ENCODE measurements around the gene TNS1. TPM values are rescaled to one million over a fixed set of nuclear protein-coding genes. Genes with fewer than 3 reads are reported as not detected.

TNS1 gene
- total and polyA plus RNA-seq, 4 donors, result 67.0 to 377 (median 208) TPM

GRCh38 chr2:217930761-217931563 is 71.8 kb downstream of the TNS1 start:
- Histone ChIP-seq H3K4me3 (no peak overlapping the region), H3K27ac (ENCODE audit: low read depth in 1 of 2, low read length in 1 of 2) (peak overlapping the region; percentile 73 to 95), H3K9ac (ENCODE audit: insufficient read depth in 1 of 2, low read length in 2 of 2) (peak overlapping the region in 1 of 2 donors; percentile 19), H3K9me3 (ENCODE audit: control insufficient read depth in 4 of 4, insufficient read depth in 3 of 4, low read length in 3 of 4) (no peaks in the 10 kb centered on the region), H3K36me3 (ENCODE audit: control insufficient read depth in 4 of 4, insufficient read depth in 4 of 4, low read length in 4 of 4) (peaks cover 0 to 6% (median 2%) of the 10 kb centered on the region in 4 donors), H3K27me3 (ENCODE audit: control insufficient read depth in 3 of 3, insufficient read depth in 3 of 3, low read length in 2 of 3) (no peaks in the 10 kb centered on the region), H3K4me1 (ENCODE audit: control insufficient read depth in 5 of 5, insufficient read depth in 5 of 5, low read length in 5 of 5) (peaks cover 56 to 77% (median 64%) of the 10 kb centered on the region in 5 donors)
- no peak for ATAC-seq (ENCODE audit: insufficient read depth, low FRiP score)
- 33 to 39% methylated on average over 11 of the region's 11 CpGs for WGBS, 2 donors
- TF ChIP-seq CTCF (IDR thresholded peaks at IDR 0.05; ENCODE audit: control extremely low read depth, extremely low read depth), result no peak
- no peak for DNase-seq

- Histone ChIP-seq H3K9me3 (ENCODE audit: control insufficient read depth in 4 of 4, insufficient read depth in 3 of 4, low read length in 3 of 4) (no peaks in the 10 kb centered on the region), H3K4me3 (no peak overlapping the region), H3K9ac (ENCODE audit: insufficient read depth in 1 of 2, low read length in 2 of 2) (no peak overlapping the region), H3K36me3 (ENCODE audit: control insufficient read depth in 4 of 4, insufficient read depth in 4 of 4, low read length in 4 of 4) (peaks cover 0 to 3% (median 1%) of the 10 kb centered on the region in 4 donors), H3K27me3 (ENCODE audit: control insufficient read depth in 3 of 3, insufficient read depth in 3 of 3, low read length in 2 of 3) (no peaks in the 10 kb centered on the region), H3K27ac (ENCODE audit: low read depth in 1 of 2, low read length in 1 of 2) (peak overlapping the region; percentile 73 to 95), H3K4me1 (ENCODE audit: control insufficient read depth in 5 of 5, insufficient read depth in 5 of 5, low read length in 5 of 5) (peaks cover 48 to 70% (median 55%) of the 10 kb centered on the region in 5 donors)
- ATAC-seq (ENCODE audit: insufficient read depth, low FRiP score) (peak; percentile 55), DNase-seq (peak in 2 of 3 donors; percentile 47 to 71)
- WGBS, 2 donors, result 65 to 85% methylated on average over 14 of the region's 14 CpGs
- TF ChIP-seq CTCF (IDR thresholded peaks at IDR 0.05; ENCODE audit: control extremely low read depth, extremely low read depth), result no peak
These were observed 72.8 kb downstream of the TNS1 start for GRCh38 chr2:217929757-217930707.

GRCh38 chr2:217929272-217929671 is 73.5 kb downstream of the TNS1 start:
- Histone ChIP-seq H3K36me3 (ENCODE audit: control insufficient read depth in 4 of 4, insufficient read depth in 4 of 4, low read length in 4 of 4) (peaks cover 0 to 3% (median 1%) of the 10 kb centered on the region in 4 donors), H3K27me3 (ENCODE audit: control insufficient read depth in 3 of 3, insufficient read depth in 3 of 3, low read length in 2 of 3) (no peaks in the 10 kb centered on the region), H3K4me1 (ENCODE audit: control insufficient read depth in 5 of 5, insufficient read depth in 5 of 5, low read length in 5 of 5) (peaks cover 42 to 63% (median 51%) of the 10 kb centered on the region in 5 donors), H3K4me3 (no peak overlapping the region), H3K9me3 (ENCODE audit: control insufficient read depth in 4 of 4, insufficient read depth in 3 of 4, low read length in 3 of 4) (no peaks in the 10 kb centered on the region), H3K27ac (ENCODE audit: low read depth in 1 of 2, low read length in 1 of 2) (peak overlapping the region; percentile 80), H3K9ac (ENCODE audit: insufficient read depth in 1 of 2, low read length in 2 of 2) (no peak overlapping the region)
- no peak for DNase-seq
- TF ChIP-seq CTCF (IDR thresholded peaks at IDR 0.05; ENCODE audit: control extremely low read depth, extremely low read depth), result no peak
- ATAC-seq (ENCODE audit: insufficient read depth, low FRiP score), result no peak
- 54 to 78% methylated on average over 8 of the region's 8 CpGs for WGBS, 2 donors
